OCI-LY3 (cell line): ENCODE data around the gene SLC25A43.
"Not testable (repeated sequence)": the region's sequence is repeated elsewhere in the genome, so short reads cannot be mapped to it uniquely, and the experiment has no call there.

Source experiments
- H2AFZ ChIP-seq: fragments of 200-600, 300-600 bp; shearing (Covaris generic); 2 replicates; pipeline ENCODE4 v1.6.0; 2014; ENCODE audit warnings: antibody characterized with exemption, low read depth, low read length
- H3K27ac ChIP-seq: fragments of 200-600, 300-600 bp; sonication (generic); 2 replicates; pipeline ENCODE4 v1.5.1; 2014; ENCODE audit warnings: mild to moderate bottlenecking, low read length, moderate library complexity, mixed read lengths
- H3K27me3 ChIP-seq: fragments of 200-600, 300-600 bp; sonication (generic); 2 replicates; pipeline ENCODE4 v1.6.1; 2014; ENCODE audit warnings: low read depth, low read length, mixed read lengths
- H3K36me3 ChIP-seq: fragments of 200-600, 300-600 bp; sonication (generic); replicated peaks from 2 replicates; pipeline ENCODE3; 2014; ENCODE audit warnings: low read depth, low read length, mixed read lengths
- H3K4me1 ChIP-seq: fragments of 300-600, 200-600 bp; sonication (generic); 2 replicates; pipeline ENCODE4 v1.6.1; 2014; ENCODE audit warnings: low read length, mixed read lengths
- H3K4me2 ChIP-seq: fragments of 200-600, 300-600 bp; sonication (generic); 2 replicates; pipeline ENCODE4 v1.6.1; 2014; ENCODE audit warnings: low read length, mixed read lengths
- H3K4me3 ChIP-seq: fragments of 300-600, 200-600 bp; sonication (generic); 2 replicates; pipeline ENCODE4 v1.5.1; 2014; ENCODE audit warnings: antibody characterized with exemption, mild to moderate bottlenecking, low read length, moderate library complexity
- H3K79me2 ChIP-seq: fragments of 300-600, 200-600 bp; shearing (Covaris generic); 2 replicates; pipeline ENCODE4 v1.6.1; 2014; ENCODE audit warnings: mild to moderate bottlenecking, low read length, mixed read lengths
- H3K9ac ChIP-seq: fragments of 300-600, 200-600 bp; shearing (Covaris generic); 2 replicates; pipeline ENCODE4 v1.6.0; 2014; ENCODE audit warnings: mild to moderate bottlenecking, low read length, moderate library complexity
- H3K9me3 ChIP-seq: fragments of 200-600, 300-600 bp; shearing (Covaris generic); 2 replicates; pipeline ENCODE4 v1.6.1; 2014; ENCODE audit warnings: low read length, mixed read lengths; ENCODE audit not compliant: insufficient read depth
- H4K20me1 ChIP-seq: fragments of 200-600, 300-600 bp; sonication (generic); 2 replicates; pipeline ENCODE4 v1.6.1; 2016; ENCODE audit warnings: low read length, mixed read lengths; ENCODE audit not compliant: insufficient read depth
- CTCF ChIP-seq: fragments of 200-600, 300-600 bp; sonication (generic); IDR thresholded peaks from 2 replicates; pipeline ENCODE4 v1.5.1; 2014; ENCODE audit warnings: antibody characterized with exemption, low read length, low read depth
- EZH2phosphoT487 ChIP-seq: fragments of 200-600 bp; shearing (Covaris generic); IDR thresholded peaks from 2 replicates; pipeline ENCODE4 v1.6.1; 2018; ENCODE audit warnings: antibody characterized with exemption, mixed run types, low read depth

The SLC25A43 gene

GRCh38 chrX:119429471-119429870 lies 30.3 kb downstream of the SLC25A43 start:
- no peaks in the 10 kb centered on the region for H3K27me3 ChIP-seq
- no peak overlapping the region for H3K4me2 ChIP-seq
- H3K4me3 ChIP-seq = no peak overlapping the region
- H3K9ac ChIP-seq = no peak overlapping the region
- TF ChIP-seq EZH2phosphoT487 (no peak), CTCF (no peak)
- no peak overlapping the region for H3K27ac ChIP-seq
- peaks cover 9% of the 10 kb centered on the region for H3K4me1 ChIP-seq
- no peaks in the 10 kb centered on the region for H3K79me2 ChIP-seq
- H2AFZ ChIP-seq = no peak overlapping the region
- H3K9me3 ChIP-seq = no peaks in the 10 kb centered on the region
- H4K20me1 ChIP-seq = no peaks in the 10 kb centered on the region
- no peaks in the 10 kb centered on the region for H3K36me3 ChIP-seq

GRCh38 chrX:119441295-119441694 lies 42.2 kb downstream of the SLC25A43 start:
- not testable (repeated sequence) for H3K36me3 ChIP-seq, H3K79me2 ChIP-seq, H3K27me3 ChIP-seq, H3K9ac ChIP-seq, H3K27ac ChIP-seq, H3K4me2 ChIP-seq, H3K4me3 ChIP-seq, H3K4me1 ChIP-seq, H3K9me3 ChIP-seq, H4K20me1 ChIP-seq, H2AFZ ChIP-seq

- TF ChIP-seq CTCF = no peak
- no peak for TF ChIP-seq EZH2phosphoT487
- Histone ChIP-seq H4K20me1 (no peaks in the 10 kb centered on the region), H3K27me3 (no peaks in the 10 kb centered on the region), H3K9me3 (no peaks in the 10 kb centered on the region), H3K27ac (no peak overlapping the region), H2AFZ (no peak overlapping the region), H3K4me3 (no peak overlapping the region), H3K79me2 (no peaks in the 10 kb centered on the region), H3K36me3 (no peaks in the 10 kb centered on the region), H3K4me1 (peaks cover 4% of the 10 kb centered on the region; the same call in 1 of the 2 replicates), H3K9ac (no peak overlapping the region), H3K4me2 (no peak overlapping the region)
Measured at GRCh38 chrX:119442286-119442685, 43.1 kb downstream of the SLC25A43 start.

GRCh38 chrX:119453202-119453601 lies 54.1 kb downstream of the SLC25A43 start:
- H3K27me3 ChIP-seq = no peaks in the 10 kb centered on the region
- H3K4me3 ChIP-seq = no peak overlapping the region
- H3K4me2 ChIP-seq = no peak overlapping the region
- H2AFZ ChIP-seq = no peak overlapping the region
- H3K9ac ChIP-seq = no peak overlapping the region
- no peaks in the 10 kb centered on the region for H3K4me1 ChIP-seq
- H4K20me1 ChIP-seq = no peaks in the 10 kb centered on the region
- H3K9me3 ChIP-seq = no peaks in the 10 kb centered on the region
- H3K36me3 ChIP-seq = no peaks in the 10 kb centered on the region
- H3K79me2 ChIP-seq = no peaks in the 10 kb centered on the region
- TF ChIP-seq CTCF (no peak), EZH2phosphoT487 (no peak)
- H3K27ac ChIP-seq = no peak overlapping the region

GRCh38 chrX:119455264-119455663 lies 56.1 kb downstream of the SLC25A43 start:
- no peaks in the 10 kb centered on the region for H3K79me2 ChIP-seq
- no peak overlapping the region for H3K4me3 ChIP-seq
- no peaks in the 10 kb centered on the region for H4K20me1 ChIP-seq
- no peak overlapping the region for H3K9ac ChIP-seq
- no peak overlapping the region for H3K4me2 ChIP-seq
- H3K36me3 ChIP-seq = no peaks in the 10 kb centered on the region
- no peaks in the 10 kb centered on the region for H3K9me3 ChIP-seq
- H2AFZ ChIP-seq = no peak overlapping the region
- H3K27me3 ChIP-seq = no peaks in the 10 kb centered on the region
- TF ChIP-seq EZH2phosphoT487 (no peak), CTCF (no peak)
- H3K4me1 ChIP-seq = no peaks in the 10 kb centered on the region
- no peak overlapping the region for H3K27ac ChIP-seq
